HG03342 (cell line): ENCODE results near the gene TANGO2.

Experiments
- ATAC-seq: cut with Tn5 transposase; IDR thresholded peaks from one replicate; pipeline ENCODE4 v1.9.1; 2021; ENCODE audit warnings: mild to moderate bottlenecking, moderate library complexity; ENCODE audit not compliant: unreplicated experiment

The TANGO2 gene

DNA sequence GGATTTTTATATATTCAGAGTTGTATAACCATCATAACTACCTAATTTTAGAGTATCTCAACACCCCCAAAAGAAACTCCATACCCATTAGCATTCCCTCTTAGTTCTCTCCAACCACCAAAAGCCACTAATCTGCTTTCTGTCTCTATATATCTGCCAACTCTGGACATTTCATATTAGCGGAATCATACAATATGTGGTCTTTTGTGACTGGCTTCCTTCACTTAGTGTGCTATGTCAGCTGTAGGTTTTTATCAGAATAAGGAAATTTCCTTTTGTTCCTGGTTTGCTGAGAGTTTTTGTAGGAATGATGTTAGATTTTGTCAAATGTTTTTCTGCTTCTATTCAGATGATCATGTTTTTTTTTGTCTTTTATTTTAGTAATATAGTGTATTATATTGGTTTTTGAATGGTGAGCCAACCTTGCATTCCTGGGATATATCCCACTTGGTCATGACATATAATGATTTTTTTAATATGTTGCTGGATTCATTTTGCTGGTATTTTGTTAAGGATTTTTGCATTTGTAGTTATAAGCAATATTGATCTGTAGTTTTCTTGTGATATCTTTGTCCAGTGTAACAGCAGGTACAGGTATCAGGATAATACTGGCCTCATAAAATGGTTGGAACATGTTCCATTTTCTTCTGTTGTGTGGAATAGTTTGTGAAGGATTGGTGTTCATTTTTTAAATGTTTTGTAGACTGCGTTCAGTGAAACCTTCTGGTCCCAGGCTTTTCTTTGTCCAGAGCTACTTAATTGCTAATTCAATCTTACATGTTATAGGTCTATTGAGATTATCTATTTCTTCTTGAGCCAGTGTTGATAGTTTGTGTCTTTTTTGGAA lies 75.9 kb downstream of the TANGO2 start:
- ATAC-seq = no peak

GRCh38 chr22:20099099-20099711 lies 78.3 kb downstream of the TANGO2 start:
- no peak for ATAC-seq

GRCh38 chr22:20101638-20102037 lies 80.7 kb downstream of the TANGO2 start:
- ATAC-seq = no peak

GRCh38 chr22:20102203-20102780 lies 81.4 kb downstream of the TANGO2 start:
- no peak for ATAC-seq

- no peak for ATAC-seq
Measured at GRCh38 chr22:20105456-20106204, 84.7 kb downstream of the TANGO2 start.

GRCh38 chr22:20106205-20106848 lies 85.4 kb downstream of the TANGO2 start:
- ATAC-seq = no peak

- ATAC-seq = no peak
Measured at GRCh38 chr22:20106849-20107237, 85.9 kb downstream of the TANGO2 start.

GRCh38 chr22:20107471-20107901 lies 86.6 kb downstream of the TANGO2 start:
- ATAC-seq = no peak

GRCh38 chr22:20107951-20108756 lies 87.2 kb downstream of the TANGO2 start:
- no peak for ATAC-seq

DNA sequence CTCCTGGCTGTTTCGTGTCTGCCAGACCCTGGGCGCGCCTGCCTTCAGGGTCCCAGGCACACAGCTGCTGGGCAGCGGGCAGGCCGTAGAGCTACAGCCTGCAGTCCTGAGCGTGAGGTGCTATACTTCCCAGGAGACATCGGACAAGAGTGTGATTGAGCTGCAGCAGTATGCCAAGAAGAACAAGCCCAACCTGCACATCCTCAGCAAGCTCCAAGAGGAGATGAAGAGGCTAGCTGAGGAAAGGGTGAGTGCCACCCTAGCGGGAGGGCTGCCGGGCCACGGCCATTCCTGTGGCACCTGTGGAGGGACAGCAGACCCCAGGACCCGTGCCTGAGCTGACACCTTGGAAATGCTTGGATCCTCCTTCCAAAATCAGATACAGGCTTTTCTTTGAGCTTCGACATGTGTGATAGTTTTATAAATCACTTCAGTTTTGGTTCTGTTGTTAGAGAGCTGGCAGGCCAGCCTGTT lies 87.9 kb downstream of the TANGO2 start:
- no peak for ATAC-seq

- no peak for ATAC-seq
Measured at GRCh38 chr22:20109411-20110358, 88.8 kb downstream of the TANGO2 start.

- no peak for ATAC-seq
Measured at GRCh38 chr22:20110359-20110985, 89.6 kb downstream of the TANGO2 start.

GRCh38 chr22:20111045-20111688 lies 90.3 kb downstream of the TANGO2 start:
- ATAC-seq = no peak

DNA sequence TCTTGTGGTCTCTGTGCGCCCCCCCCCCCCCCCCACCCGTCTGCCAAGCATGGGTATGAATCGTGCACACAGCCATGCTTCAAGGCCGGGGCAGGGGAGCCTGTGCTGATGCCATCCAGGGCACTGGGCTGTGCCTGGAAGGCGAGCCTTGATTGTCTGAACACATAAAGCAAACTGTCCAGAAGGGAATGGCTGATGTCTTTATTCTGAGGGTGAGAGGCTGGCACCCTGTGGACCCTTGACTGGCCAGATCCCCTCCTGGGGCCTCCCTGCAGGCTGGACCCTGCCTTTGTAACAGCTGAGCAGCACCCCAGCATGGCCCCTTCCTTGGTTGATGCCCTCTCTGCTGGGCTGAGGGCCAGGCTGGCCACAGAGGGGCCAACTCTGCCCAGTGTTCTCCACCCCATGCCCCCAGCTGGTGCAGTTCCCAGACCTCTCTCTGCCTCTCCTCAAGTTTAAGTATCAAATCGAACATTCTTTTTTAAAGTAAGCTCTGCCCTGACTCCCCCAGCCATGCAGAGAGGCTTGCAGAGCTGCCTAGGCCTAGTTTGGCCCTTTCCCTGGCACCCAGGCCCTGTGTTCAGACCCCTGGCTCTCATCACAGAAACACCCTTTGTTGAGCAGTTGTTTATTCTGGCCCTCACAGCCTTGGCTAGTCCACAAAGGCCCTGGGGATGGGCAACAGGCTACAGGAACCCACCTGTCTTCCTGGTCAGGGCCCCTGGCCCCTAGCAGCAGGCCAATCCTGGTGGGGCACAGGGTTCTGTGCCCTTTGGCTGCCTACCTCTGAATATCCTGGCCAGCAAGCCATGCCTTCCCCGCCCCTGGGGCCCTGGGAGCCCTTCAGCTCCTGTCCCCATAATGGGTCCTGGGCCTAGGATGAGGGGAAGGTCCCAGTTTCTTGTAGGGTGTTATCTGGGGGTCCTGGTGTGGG lies 91.0 kb downstream of the TANGO2 start:
- ATAC-seq = no peak

GRCh38 chr22:20112623-20113511 lies 92.0 kb downstream of the TANGO2 start:
- no peak for ATAC-seq
